Stomach (tissue), 9 donors: ENCODE results near the gene ZNF311. TPM values are rescaled to one million over a fixed set of nuclear protein-coding genes. Genes with fewer than 3 reads are reported as not detected.

Source experiments
- DNase-seq, 2 donors: peaks; one replicate each; pipeline versions ENCODE4 v3.0.0 to v3.0.0-alpha.2; 2013 to 2019
- H3K27ac ChIP-seq, 5 donors: fragments of 200-600 bp in 4 of 5; sonication (generic) in 4 of 5; one replicate each; pipeline ENCODE4 v1.5.1; 2013 to 2019; ENCODE audit warnings: mild to moderate bottlenecking in 1 of 5, moderate library complexity in 1 of 5
- H3K27me3 ChIP-seq, 3 donors: fragments of 200-600 bp; sonication (generic); one replicate each; pipeline ENCODE4 v1.5.1; 2017 to 2019; ENCODE audit warnings: mixed run types in 1 of 3
- H3K36me3 ChIP-seq, 4 donors: fragments of 200-600 bp; sonication (generic); 1 replicate in 3 of 4; 2 replicates in 1 of 4; pipeline ENCODE4 v1.5.1; 2016 to 2019
- H3K4me1 ChIP-seq, 4 donors: fragments of 200-600 bp; sonication (generic); one replicate each; pipeline ENCODE4 v1.5.1; 2016 to 2019
- H3K4me3 ChIP-seq, 4 donors: fragments of 200-600 bp; sonication (generic) in 3 of 4; one replicate each; pipeline ENCODE4 v1.5.1; 2016 to 2019; ENCODE audit warnings: mild to moderate bottlenecking in 1 of 4
- H3K9me3 ChIP-seq, 4 donors: fragments of 200-600 bp; sonication (generic); one replicate each; pipeline ENCODE4 v1.5.1; 2016 to 2019
- CTCF ChIP-seq, 7 experiments: fragments of 450-650 bp in 4 of 7; fragments of 200-600 bp in 3 of 7; sonication (generic) in 3 of 7; IDR thresholded peaks; one replicate each; pipeline ENCODE4 v1.5.1; 2016 to 2019; ENCODE audit warnings: antibody characterized with exemption in 7 of 7, control low read depth in 2 of 7, mild to moderate bottlenecking in 1 of 7
- EP300 ChIP-seq: sonication (generic); formaldehyde crosslinking; IDR thresholded peaks from one replicate; pipeline ENCODE4 v1.6.1; 2017; ENCODE audit warnings: antibody characterized with exemption
- POLR2A ChIP-seq, 4 donors: fragments of 450-650 bp; IDR thresholded peaks; one replicate each; pipeline ENCODE4 v1.6.1; 2016; ENCODE audit warnings: antibody characterized with exemption in 4 of 4, control low read depth in 2 of 4, mild to moderate bottlenecking in 1 of 4, moderate library complexity in 1 of 4
- POLR2AphosphoS5 ChIP-seq, 3 donors: sonication (generic); formaldehyde crosslinking; IDR thresholded peaks; one replicate each; pipeline ENCODE4 v1.6.1; 2016; ENCODE audit warnings: antibody characterized with exemption in 3 of 3
- WGBS, 5 donors: extraction: QIAGEN DNeasy Blood & Tissue Kit in 3 of 5; methylation state at CpG; one replicate each; pipeline versions ENCODE4 v1.1.5 to v1.1.7; 2013 to 2018; 5-methylcytosine and 5-hydroxymethylcytosine counted together
- intact Hi-C: fragments of 100-400 bp; cut with DNase I; formaldehyde crosslinking; loops from one replicate; pipeline ENCODE4 v1.15.1; 2023; ENCODE audit warnings: low total_unique reads
- polyA plus RNA-seq, 3 donors: library from polyadenylated mRNA; stranded (reverse); fragments of 200-250 nt; gene quantifications; one replicate each; pipeline ENCODE4 v1.2.3, GENCODE V29; 2013
- total RNA-seq, 5 donors: library from RNA; depleted of rRNA; stranded (reverse); fragments of >200 nt; gene quantifications; one replicate each; pipeline versions ENCODE4 v1.1.0 to v1.2.3, GENCODE V29; 2014 to 2016
- donor health status: healthy with polysubstance abuse.
- donor health status: Bipolar disorder and iron deficiency.
- donor health status: healthy.

ZNF311 gene
- total and polyA plus RNA-seq, 8 donors, result 0.50 to 6.7 (median 0.73) TPM; not detected in 1

- WGBS, 5 donors, result 12 to 16% (median 15%) methylated on average over 17 of the region's 17 CpGs
- peaks cover 0 to 2% (median 0%) of the 10 kb centered on the region in 4 donors for H3K9me3 ChIP-seq
- H3K27ac ChIP-seq, result peak overlapping the region in 4 of 5 donors; percentile 63 to 86 (median 75)
- no peak for TF ChIP-seq POLR2AphosphoS5 (IDR thresholded peaks at IDR 0.05)
- no peak for TF ChIP-seq EP300
- no peak for TF ChIP-seq POLR2A (IDR thresholded peaks at IDR 0.05)
- intact Hi-C loops, result loop anchor here (5.0 kb wide), 1 partner anchor 40 kb away; no protein-coding TSS in a partner anchor
- H3K27me3 ChIP-seq, result peaks cover 0 to 10% (median 0%) of the 10 kb centered on the region in 3 donors
- peak in 1 of 2 donors; percentile 79 for DNase-seq
- peaks cover 0 to 43% (median 16%) of the 10 kb centered on the region in 4 donors for H3K4me1 ChIP-seq
- no peaks in the 10 kb centered on the region for H3K36me3 ChIP-seq
- H3K4me3 ChIP-seq, result peak overlapping the region; percentile 60 to 74 (median 66)
These were observed 22.4 kb downstream of the ZNF311 start for GRCh38 chr6:28982476-28983266.

DNA sequence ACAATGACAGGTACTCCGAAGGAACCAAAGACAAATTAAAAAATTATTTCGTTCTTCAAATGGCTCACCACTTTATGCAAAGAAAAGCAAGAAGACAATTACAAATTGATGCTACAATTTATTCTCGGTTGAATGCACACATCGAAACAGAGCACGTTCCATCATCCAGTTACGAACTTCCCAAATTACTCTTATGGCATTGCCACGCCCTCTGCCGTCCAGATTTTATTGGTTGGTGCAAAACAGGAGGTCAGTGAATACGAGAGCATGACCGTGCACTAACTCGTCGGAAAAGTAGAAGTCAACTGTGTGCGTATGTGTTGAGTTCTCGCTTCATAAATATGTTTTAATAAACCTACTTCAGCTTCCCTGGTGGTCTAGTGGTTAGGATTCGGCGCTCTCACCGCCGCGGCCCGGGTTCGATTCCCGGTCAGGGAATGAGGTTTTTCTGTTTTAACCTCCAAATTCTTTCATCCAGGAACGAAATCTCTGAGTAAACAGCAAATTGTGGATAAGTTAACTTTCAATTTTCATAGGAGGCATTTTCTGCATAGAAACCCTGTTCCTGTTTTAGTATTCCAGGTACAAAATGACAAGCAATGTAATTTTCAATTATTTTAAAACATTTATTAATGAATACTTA is 23.2 kb downstream of the ZNF311 start:
- intact Hi-C loops, result loop anchor here (5.0 kb wide), 1 partner anchor 40 kb away; no protein-coding TSS in a partner anchor
- peak; percentile 29 to 60 (median 40) for TF ChIP-seq POLR2AphosphoS5 (IDR thresholded peaks at IDR 0.05)
- TF ChIP-seq POLR2A (IDR thresholded peaks at IDR 0.05), result no peak
- TF ChIP-seq CTCF (IDR thresholded peaks at IDR 0.05), result peak in 2 of 7 experiments; percentile 12 to 16
- Histone ChIP-seq H3K36me3 (no peaks in the 10 kb centered on the region), H3K9me3 (no peaks in the 10 kb centered on the region), H3K27ac (peak overlapping the region; percentile 63 to 86 (median 79)), H3K4me1 (peaks cover 0 to 50% (median 16%) of the 10 kb centered on the region in 4 donors), H3K4me3 (peak overlapping the region; percentile 60 to 74 (median 66)), H3K27me3 (peaks cover 0 to 15% (median 4%) of the 10 kb centered on the region in 3 donors)
- DNase-seq, result peak; percentile 73 to 96
- WGBS, 5 donors, result 0 to 2% (median 0%) methylated on average over 23 of the region's 23 CpGs

GRCh38 chr6:28981431-28981832 is 23.7 kb downstream of the ZNF311 start:
- TF ChIP-seq POLR2AphosphoS5 (IDR thresholded peaks at IDR 0.05) (no peak), CTCF (IDR thresholded peaks at IDR 0.05) (no peak), POLR2A (IDR thresholded peaks at IDR 0.05) (no peak), EP300 (no peak)
- H3K36me3 ChIP-seq, result no peaks in the 10 kb centered on the region
- intact Hi-C loops, result loop anchor here (5.0 kb wide), 1 partner anchor 39 kb away; no protein-coding TSS in a partner anchor
- H3K27me3 ChIP-seq, result peaks cover 0 to 20% (median 4%) of the 10 kb centered on the region in 3 donors
- H3K27ac ChIP-seq, result peak overlapping the region in 4 of 5 donors; percentile 63 to 86 (median 75)
- DNase-seq, result peak; percentile 65 to 85
- H3K4me3 ChIP-seq, result peak overlapping the region; percentile 60 to 74 (median 66)
- 0 to 1% (median 1%) methylated on average over 13 of the region's 13 CpGs for WGBS, 5 donors
- peaks cover 0 to 52% (median 16%) of the 10 kb centered on the region in 4 donors for H3K4me1 ChIP-seq
- H3K9me3 ChIP-seq, result no peaks in the 10 kb centered on the region

DNA sequence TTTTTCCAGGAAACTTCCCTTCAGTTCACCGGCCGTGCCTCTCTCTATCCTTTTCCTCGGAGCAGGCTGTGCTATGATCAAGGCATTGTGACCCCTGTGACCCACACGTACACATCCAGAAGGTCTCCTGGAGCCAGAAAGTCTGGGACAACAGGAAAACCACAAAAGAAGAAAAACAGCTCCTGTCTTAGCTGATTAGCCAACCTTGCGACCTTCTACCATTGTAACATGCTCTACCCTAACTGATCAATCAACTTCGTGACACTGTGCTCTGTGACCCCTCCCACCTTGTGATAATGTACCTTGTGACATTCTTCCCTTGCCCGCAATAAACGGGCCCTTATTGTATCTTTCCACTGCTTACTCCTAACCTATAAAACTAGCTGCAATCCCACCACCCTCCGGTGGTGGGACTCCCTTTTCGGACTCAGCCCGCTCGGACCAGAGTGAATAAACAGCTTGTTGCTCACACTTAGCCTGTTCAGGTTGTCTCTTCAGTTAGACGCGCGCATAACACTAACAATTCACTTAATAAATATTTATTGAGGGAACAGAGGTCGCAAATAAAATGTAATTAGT is 24.2 kb downstream of the ZNF311 start:
- Histone ChIP-seq H3K4me3 (peak overlapping the region; percentile 60 to 74 (median 66)), H3K9me3 (no peaks in the 10 kb centered on the region), H3K27me3 (peaks cover 0 to 25% (median 4%) of the 10 kb centered on the region in 3 donors), H3K4me1 (peaks cover 0 to 49% (median 16%) of the 10 kb centered on the region in 4 donors), H3K27ac (peak overlapping the region in 3 of 5 donors; percentile 71 to 86 (median 79)), H3K36me3 (no peaks in the 10 kb centered on the region)
- intact Hi-C loops, result loop anchor here (5.0 kb wide), 1 partner anchor 39 kb away; no protein-coding TSS in a partner anchor
- 1 to 5% (median 1%) methylated on average over 16 of the region's 16 CpGs for WGBS, 5 donors
- no peak for TF ChIP-seq EP300
- TF ChIP-seq POLR2A (IDR thresholded peaks at IDR 0.05), result no peak
- no peak for TF ChIP-seq POLR2AphosphoS5 (IDR thresholded peaks at IDR 0.05)
- TF ChIP-seq CTCF (IDR thresholded peaks at IDR 0.05), result peak in 3 of 7 experiments; percentile 8 to 12 (median 12)
- peak in 1 of 2 donors; percentile 90 for DNase-seq
